Ishikawa (cell line): ENCODE measurements around the gene MIPOL1.

ENCODE experiments used
- CEBPB ChIP-seq: IDR thresholded peaks from 2 replicates; pipeline ENCODE4 v1.6.1; 2012
- CREB1 ChIP-seq: IDR thresholded peaks from 2 replicates; pipeline ENCODE4 v1.6.1; 2012; ENCODE audit warnings: low read depth
- EGR1 ChIP-seq: IDR thresholded peaks from 2 replicates; pipeline ENCODE4 v1.6.1; 2012
- EP300 ChIP-seq: IDR thresholded peaks from 2 replicates; pipeline ENCODE4 v1.6.1; 2012; ENCODE audit warnings: borderline replicate concordance
- FOXM1 ChIP-seq: IDR thresholded peaks from 2 replicates; pipeline ENCODE4 v1.6.1; 2012; ENCODE audit warnings: low read depth, borderline replicate concordance
- NFIC ChIP-seq: IDR thresholded peaks from 2 replicates; pipeline ENCODE4 v1.6.1; 2012
- RAD21 ChIP-seq: IDR thresholded peaks from 2 replicates; pipeline ENCODE4 v1.6.1; 2012; ENCODE audit warnings: low read depth
- TAF1 ChIP-seq: IDR thresholded peaks from 2 replicates; pipeline ENCODE4 v1.6.1; 2012; ENCODE audit warnings: low read depth, mild to moderate bottlenecking
- TCF12 ChIP-seq: IDR thresholded peaks from 2 replicates; pipeline ENCODE4 v1.6.1; 2012; ENCODE audit warnings: low read depth
- TEAD4 ChIP-seq: IDR thresholded peaks from 2 replicates; pipeline ENCODE4 v1.6.1; 2012
- YY1 ChIP-seq: IDR thresholded peaks from 2 replicates; pipeline ENCODE4 v1.6.1; 2012; ENCODE audit warnings: low read depth
- ZBTB7A ChIP-seq: IDR thresholded peaks from 2 replicates; pipeline ENCODE4 v1.6.1; 2012; ENCODE audit warnings: low read depth
- TF ChIP-seq, protein P1 (sequence below): IDR thresholded peaks from 2 replicates; pipeline ENCODE4 v1.6.1; 2012; ENCODE audit warnings: low read depth, mild to moderate bottlenecking
- TF ChIP-seq, protein P2 (sequence below): IDR thresholded peaks from 2 replicates; pipeline ENCODE4 v1.6.1; 2012
- TF ChIP-seq, protein P3 (sequence below): IDR thresholded peaks from 2 replicates; pipeline ENCODE4 v1.6.1; 2012

Gene MIPOL1

DNA sequence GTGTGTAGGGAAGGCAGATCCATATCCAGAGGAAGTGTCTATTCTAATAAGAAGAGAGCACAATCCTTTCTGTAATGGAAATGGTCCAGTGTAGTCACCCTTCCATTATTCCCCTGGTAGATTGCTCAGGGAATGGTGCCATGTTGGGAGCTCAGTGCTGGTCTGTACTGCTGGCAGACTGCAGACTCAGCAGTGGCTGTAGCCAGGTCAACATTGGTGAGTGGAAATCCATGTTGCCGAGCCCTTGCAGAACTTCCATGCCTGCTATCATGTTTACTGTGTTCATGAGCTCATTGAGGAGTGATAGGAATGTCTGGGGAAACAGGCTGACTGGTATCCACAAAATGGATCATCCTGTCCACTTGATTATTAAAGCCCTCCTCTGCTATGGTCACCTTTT, 128.7 kb downstream of the MIPOL1 start:
- TF ChIP-seq, protein P1, sequence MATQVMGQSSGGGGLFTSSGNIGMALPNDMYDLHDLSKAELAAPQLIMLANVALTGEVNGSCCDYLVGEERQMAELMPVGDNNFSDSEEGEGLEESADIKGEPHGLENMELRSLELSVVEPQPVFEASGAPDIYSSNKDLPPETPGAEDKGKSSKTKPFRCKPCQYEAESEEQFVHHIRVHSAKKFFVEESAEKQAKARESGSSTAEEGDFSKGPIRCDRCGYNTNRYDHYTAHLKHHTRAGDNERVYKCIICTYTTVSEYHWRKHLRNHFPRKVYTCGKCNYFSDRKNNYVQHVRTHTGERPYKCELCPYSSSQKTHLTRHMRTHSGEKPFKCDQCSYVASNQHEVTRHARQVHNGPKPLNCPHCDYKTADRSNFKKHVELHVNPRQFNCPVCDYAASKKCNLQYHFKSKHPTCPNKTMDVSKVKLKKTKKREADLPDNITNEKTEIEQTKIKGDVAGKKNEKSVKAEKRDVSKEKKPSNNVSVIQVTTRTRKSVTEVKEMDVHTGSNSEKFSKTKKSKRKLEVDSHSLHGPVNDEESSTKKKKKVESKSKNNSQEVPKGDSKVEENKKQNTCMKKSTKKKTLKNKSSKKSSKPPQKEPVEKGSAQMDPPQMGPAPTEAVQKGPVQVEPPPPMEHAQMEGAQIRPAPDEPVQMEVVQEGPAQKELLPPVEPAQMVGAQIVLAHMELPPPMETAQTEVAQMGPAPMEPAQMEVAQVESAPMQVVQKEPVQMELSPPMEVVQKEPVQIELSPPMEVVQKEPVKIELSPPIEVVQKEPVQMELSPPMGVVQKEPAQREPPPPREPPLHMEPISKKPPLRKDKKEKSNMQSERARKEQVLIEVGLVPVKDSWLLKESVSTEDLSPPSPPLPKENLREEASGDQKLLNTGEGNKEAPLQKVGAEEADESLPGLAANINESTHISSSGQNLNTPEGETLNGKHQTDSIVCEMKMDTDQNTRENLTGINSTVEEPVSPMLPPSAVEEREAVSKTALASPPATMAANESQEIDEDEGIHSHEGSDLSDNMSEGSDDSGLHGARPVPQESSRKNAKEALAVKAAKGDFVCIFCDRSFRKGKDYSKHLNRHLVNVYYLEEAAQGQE = no peak
- no peak for TF ChIP-seq TEAD4

DNA sequence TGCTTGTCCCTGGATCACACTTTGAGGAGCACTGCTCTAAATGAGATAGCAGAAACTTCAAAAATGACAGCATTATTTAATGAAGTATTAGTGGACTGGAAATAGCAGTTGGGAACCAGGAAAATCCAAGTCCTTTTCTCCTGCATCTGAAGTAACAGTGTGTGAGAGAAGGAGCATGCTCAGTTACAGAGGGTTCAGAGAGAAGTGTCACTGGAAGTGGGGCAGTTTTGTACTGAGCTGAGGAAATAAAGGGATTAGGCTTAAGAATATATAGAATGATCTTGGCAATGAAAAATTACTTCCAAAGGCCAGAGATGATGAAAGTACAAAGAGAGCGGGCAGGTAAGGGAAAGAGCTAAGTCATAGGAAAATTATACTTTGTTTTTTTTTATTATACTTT, 130.9 kb downstream of the MIPOL1 start:
- TF ChIP-seq CEBPB = no peak
- no peak for TF ChIP-seq TAF1
- no peak for TF ChIP-seq ZBTB7A
- no peak for TF ChIP-seq FOXM1
- TF ChIP-seq TCF12 = no peak
- no peak for TF ChIP-seq CREB1
- TF ChIP-seq, protein P1 = no peak

DNA sequence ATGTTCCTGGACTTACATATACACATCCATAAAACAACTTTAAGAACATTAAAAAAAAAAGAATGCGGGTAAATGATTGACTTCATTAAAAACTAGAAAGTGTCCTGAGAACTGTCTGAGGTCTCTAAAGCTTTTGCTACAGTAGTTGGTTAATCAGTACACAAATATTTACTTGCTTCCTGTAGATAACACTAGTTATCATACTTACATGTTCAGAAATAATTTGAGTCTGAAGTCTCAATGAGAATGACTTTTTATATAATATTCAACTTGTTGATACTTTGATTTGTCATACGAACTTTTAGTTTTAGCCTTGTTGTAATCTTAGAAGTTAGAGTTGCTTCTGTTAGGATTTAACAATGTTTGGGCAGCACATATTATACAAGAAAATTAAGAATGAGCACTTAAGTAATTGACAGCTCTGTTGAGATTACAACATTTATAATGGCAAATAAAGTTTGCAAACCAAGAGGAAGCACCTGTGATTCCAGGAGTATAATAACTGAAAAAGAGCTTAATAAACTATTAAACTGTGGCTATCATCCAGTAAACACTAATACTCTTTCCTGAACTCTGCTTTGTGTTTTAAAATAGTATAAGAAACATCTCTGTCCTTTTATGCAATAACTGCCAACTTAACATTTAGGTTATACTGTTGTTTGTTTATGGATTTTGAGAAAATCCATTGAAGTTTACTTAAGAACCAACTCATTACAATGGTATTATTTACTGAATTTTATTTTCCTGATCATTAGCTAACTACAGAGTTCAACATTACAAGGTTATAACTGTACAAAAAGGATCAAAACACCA, 131.7 kb downstream of the MIPOL1 start:
- TF ChIP-seq TEAD4 (no peak), ZBTB7A (no peak), RAD21 (no peak), CREB1 (no peak), YY1 (no peak)
- TF ChIP-seq, protein P1 = no peak

DNA sequence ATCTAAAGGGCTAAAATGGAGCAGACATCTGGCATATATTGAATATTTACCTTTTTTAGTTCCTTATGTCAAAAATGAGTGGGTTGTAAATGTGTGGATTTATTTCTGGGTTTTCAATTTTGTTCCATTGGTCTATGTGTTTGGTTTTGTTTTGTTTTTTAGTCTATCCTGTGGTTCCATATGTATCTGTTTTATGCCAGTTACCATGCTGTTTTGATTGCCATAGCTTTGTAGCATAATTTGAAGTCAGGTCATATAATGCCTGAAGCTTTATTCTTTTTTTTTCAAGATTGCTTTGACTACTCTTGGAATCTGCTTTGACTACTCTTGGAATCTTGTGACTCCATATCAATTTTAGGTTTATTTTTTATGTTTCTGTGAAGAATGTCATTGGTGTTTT, 133.2 kb downstream of the MIPOL1 start:
- TF ChIP-seq TEAD4 (no peak), EGR1 (no peak), TAF1 (no peak), RAD21 (no peak), NFIC (no peak), YY1 (no peak), ZBTB7A (no peak), EP300 (no peak), CEBPB (no peak), FOXM1 (no peak), CREB1 (no peak), TCF12 (no peak)
- TF ChIP-seq, protein P2, sequence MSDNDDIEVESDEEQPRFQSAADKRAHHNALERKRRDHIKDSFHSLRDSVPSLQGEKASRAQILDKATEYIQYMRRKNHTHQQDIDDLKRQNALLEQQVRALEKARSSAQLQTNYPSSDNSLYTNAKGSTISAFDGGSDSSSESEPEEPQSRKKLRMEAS = no peak
- TF ChIP-seq, protein P1 = no peak
- TF ChIP-seq, protein P3, sequence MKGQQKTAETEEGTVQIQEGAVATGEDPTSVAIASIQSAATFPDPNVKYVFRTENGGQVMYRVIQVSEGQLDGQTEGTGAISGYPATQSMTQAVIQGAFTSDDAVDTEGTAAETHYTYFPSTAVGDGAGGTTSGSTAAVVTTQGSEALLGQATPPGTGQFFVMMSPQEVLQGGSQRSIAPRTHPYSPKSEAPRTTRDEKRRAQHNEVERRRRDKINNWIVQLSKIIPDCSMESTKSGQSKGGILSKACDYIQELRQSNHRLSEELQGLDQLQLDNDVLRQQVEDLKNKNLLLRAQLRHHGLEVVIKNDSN = no peak
